Stimulated activated CD8-positive, alpha-beta memory T cell treated with anti-CD3 and anti-CD28 coated beads, Interleukin-15, amount 100 ng/mL, for 24 hours (primary cell): ENCODE results near the gene SLC1A7.

Experiments used
- DNase-seq: peaks from one replicate; pipeline ENCODE4 v3.0.0-alpha.2; 2020; ENCODE audit warnings: low read depth

Gene SLC1A7

DNA sequence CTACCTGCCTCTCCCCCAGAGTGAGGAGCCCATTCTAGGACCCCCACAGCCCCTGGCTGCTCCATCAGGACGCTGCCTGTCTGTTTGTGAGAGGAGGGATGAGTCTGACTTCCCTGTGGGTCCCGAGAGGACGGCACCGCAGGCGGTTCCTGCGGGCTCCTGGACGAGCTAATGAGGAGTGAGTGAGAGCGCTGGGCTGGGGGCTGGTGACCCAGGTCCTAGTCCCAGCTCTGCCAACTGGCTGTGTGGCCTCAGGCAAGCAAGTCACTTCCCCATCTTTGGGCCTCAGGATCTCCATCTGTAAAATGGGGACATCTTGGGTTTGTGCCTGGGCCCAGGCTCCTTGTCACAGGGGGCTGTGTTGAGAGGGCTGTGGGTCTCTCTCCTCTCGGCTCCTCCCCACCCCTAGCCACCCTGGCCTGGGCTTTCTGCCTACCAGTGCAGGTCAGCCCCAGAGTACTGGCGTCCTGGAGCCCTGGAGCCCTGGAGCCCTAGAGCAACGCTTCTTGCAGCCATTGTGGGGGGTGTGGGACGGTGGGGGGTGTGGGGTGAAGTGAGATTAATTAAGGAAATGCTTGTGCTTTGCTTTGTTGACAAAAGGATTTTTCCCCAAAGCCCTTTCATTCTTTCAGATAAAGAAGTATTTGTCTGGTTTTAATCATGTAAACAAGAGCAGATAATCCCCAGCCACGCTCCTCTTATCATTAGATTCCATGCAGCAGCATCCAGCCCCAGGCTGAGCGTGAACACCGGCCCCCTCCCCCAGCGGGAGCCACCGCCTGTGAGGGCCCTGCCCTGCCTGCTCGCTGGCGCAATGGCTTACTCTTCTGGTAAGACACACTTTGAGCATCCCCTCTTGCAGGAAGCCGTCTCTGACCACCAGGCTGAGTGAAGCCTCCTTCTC, 26.8 kb downstream of the SLC1A7 start:
- no peak for DNase-seq

DNA sequence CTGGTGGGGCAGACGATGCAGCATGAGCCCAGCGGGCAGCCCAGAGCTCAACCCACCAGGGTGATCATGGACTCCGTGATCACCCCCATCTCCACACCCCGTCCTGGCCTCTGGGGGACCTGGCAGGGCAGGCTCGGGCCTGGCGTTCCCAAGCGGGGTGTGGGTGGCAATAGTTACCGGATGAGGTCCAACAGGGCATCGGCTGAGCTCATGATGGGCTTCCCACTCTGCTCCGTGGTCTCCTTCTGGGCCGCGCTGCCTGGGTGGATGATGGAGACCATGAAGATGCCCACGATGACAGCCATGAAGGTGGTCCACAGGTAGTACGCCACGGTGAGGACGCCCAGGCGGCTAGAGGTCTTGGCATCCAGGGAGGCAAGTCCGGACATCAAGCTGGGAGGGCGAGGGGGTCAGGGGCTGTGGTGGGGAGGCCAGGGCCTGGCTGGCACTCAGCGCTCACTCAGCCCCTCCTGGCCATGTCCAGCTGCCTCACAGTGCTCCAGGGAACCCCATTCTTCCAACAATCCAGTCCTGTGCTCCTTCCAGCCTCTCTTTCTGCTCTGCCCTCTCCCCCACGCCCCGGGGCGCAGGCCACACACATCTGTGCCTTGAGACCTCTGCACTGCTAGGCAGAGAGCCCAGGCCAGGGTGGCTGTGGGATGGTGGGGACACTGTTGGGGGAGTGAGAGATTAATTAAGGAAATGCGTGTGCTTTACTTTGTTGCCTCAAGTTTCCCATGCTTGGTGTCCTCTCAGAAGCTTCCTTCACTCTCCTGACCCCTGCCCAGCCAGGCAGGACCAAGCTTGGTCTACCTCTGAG, 27.6 kb downstream of the SLC1A7 start:
- no peak for DNase-seq

DNA sequence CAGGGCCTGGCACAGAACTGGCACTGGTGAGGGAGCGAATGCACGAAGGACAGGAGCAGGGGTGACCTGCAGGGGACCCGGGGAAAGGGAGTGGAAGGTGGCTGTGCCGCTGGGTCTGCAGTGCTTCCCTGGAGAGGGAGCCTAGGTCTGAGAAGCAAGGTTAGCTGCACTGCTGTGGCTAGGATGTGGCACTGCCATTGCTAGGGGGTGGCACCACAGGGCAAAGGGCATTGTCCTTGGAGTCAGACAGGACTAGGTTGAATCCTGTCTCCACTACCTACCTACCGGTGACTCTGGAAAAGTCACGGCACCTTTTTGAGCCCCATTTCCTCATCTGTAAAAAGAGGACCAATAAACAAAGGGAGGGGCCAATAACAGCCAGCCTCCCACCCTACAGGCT, 28.3 kb downstream of the SLC1A7 start:
- DNase-seq, result no peak

DNA sequence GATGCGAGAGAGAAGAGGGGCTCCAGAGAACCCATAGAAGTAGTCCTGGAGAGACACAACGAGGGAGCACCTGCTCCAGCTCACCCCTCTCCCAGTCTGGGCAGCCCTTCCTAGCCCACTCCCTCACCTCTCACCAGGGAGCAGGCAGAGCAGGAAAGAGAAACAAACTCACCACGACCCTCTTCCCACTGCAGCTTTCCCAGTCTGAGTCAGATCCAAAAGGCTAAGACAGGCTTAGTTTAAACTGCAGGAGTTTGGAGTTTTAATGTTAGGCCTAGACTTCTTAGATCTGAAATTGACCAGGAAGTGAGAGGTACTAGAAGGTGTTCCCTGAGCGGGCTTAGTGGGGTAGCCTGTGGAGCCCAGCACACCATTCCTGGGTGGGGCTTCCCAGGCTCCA, 29.6 kb downstream of the SLC1A7 start:
- DNase-seq, result no peak

DNA sequence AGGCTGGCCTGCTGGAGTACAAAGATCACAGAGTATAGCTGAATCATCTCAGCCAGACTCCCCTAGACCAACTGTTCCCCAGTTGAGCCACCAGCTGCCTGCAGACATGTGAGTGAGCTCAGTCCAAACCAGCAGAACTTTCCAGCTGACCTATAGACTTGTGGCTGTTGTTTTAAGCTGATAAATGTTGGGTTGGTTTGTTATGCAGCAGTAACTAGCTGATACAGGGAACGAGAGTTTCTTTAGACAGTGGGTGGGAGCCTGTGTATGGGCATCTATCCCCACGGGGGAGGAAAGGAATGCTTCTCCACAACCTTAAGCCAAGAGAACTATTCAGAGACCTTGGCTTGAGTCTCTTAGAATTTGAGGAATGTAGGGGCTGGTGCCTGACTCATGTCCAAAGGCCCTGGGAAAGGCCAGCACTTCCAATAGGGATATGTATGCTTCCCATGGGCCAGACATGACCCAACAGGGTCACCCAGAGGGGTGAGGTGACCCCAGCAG, 30.1 kb downstream of the SLC1A7 start:
- DNase-seq, result no peak

DNA sequence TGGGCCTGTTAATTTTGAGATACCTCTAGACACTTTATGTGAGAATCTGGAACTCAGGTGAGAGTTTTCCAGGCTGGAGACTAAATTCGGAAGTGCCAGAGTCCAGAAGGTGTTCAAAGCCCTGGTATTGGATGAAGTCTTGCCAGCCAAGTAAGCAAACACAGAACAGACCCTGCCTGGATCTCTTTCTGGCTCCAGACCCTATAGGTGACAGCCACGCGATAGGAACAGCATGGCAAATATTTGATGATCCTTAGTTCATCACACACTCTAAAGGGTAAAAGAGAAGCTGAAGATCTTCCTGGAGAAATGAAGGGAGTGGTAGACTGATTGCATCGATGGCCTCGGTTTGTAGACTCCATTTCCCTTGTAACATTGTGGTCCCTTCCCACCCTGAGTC, 30.7 kb downstream of the SLC1A7 start:
- no peak for DNase-seq

DNA sequence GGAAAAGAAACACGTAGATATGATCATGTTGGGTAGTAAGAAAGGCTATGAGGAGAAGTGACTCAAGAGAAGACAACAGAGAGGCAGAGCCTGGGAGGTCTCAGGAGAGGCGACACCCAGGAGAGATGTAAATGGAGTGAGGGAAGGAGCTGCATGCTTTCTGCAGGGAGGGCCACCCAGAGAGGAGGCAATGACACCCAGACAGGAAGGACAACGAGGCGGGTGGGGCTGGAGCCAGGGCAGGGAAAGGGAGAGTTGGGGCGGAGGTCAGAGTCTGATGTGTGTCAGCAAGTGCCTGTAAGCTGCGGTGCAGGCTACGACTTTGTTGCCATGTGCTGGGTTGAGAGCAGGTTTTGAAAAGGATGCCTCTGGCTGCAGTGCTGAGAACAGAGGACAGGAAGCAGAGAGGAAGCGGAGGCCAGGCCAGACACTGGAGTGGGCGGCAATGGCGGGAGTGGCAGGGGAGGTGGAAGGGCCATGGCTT, 31.3 kb downstream of the SLC1A7 start:
- DNase-seq, result no peak

DNA sequence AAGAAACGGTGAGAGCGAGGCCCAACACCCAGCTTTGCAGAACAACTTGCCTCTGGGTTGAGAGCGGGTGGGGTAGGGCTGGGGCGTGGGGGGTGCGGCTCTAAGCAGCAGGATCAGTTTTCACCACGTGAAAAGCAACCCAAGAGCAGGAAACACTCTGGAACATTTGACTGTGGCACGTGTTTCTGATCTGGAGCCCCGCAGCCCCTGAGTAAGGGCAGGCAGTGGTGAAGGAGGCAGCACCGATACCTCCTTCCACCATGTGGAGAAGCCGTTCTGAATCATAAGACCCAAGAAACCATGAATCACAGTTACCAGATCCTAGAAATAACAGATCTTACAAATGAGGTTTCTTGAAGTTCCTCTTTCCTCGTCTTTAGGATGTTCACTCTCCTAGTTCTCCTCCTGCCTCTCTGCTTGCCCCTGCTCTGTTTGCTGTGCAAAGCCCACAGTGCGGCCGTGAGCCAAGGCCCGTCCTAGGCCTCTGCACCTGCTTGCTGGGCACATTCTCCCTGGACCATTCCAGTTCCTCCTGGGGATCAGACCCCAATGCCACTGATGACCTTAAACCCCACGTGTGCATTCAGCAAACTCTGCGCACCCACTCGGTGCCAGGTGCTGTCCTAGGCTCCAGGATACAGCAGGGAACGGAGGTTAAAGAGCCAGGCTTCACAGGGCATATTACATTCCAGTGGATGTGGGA, 31.9 kb downstream of the SLC1A7 start:
- no peak for DNase-seq

DNA sequence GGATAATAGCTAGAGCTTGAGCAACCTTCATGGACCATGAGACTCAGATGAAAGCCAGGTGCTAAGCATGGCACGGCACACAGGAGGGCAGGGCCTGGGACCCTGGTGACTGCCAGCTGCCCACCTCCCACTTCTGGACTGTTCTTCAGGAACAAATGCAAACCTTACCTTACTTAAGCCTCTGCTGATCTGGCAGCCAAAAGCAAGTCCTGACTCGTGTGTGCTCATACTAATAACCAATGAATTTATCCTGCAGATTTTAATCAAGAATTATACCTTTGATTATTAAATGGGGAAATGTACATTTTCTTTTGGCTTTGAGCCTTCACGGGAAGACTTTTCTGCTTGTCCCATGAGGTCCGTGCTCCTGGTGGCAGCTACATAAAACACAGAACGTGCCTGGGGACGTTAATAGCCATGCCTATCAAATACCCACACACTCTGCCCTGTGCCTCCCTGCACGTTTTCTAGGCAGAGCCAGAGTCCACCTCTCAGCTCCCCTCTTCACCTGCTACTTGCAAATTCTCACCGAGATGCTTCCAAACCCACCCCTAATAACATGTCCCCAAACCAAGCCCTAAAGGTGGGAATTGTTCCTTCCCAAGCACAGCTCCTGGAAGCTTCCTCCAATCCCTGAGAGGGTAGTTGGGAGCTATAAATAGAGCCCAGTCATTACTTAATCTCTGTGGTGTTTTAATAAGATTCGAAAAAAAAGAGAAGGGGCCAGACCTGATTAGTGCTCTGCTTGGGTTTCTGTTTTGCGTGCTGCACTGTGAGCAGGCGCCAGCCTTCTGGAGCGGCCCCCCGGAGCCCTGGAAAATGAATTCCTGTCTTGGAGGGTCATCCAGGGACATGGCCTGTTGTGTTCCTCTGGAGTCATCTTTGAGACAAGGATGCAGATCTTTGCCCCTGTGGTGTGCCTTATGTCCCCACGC, 33.5 kb downstream of the SLC1A7 start:
- no peak for DNase-seq

DNA sequence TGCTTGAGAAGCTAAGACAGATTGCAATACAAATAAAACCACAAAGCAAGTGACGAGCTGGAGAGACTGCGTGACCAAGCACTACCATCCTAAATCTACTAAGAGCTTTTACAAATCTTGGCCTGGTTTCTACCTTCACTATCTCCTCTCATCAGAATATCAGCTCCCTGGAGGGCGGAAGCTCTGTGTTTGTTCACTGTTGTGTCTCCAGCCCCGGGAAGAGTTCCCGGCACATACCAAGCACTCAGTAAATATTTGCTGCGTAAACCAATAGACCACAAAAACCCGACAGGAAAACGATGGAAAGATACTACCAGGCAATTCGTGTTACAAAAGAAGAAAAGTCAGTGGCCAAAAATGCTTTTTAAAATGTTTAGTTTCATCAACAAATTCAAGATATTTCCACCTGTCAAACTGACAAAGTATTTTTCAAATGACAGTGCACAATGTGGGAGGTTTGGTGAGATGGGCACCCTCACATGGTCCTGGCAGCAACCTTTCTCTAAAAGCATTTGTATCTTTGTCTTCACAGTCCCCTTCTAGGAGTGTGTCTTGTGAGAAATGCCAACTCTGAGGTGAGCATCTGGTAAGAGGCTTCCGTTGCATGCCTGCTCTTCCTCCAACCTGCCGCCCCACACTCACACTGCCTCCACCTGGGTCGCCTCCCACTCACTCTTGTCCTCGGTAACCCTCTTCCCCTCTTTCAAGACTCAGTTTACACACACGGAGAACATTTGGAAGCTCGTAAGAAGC, 34.7 kb downstream of the SLC1A7 start:
- DNase-seq, result no peak

DNA sequence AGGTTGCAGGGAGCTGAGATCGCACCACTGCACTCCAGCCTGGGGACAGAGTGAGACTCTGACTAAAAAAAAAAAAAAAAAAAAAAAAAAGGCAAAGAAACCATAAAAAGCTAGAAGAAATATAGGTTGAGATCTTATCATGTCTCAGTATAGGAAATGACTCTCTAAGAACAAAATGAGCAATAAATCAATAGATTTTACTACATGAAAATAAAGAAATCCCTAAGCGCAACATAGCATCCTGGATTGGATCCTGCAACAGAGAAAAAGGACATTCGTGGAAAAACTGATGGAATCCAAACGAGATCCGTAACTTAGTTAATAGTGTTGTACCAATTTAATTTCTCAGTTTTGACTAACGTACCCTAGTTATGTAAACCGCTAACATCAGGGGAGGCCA, 35.3 kb downstream of the SLC1A7 start:
- no peak for DNase-seq

DNA sequence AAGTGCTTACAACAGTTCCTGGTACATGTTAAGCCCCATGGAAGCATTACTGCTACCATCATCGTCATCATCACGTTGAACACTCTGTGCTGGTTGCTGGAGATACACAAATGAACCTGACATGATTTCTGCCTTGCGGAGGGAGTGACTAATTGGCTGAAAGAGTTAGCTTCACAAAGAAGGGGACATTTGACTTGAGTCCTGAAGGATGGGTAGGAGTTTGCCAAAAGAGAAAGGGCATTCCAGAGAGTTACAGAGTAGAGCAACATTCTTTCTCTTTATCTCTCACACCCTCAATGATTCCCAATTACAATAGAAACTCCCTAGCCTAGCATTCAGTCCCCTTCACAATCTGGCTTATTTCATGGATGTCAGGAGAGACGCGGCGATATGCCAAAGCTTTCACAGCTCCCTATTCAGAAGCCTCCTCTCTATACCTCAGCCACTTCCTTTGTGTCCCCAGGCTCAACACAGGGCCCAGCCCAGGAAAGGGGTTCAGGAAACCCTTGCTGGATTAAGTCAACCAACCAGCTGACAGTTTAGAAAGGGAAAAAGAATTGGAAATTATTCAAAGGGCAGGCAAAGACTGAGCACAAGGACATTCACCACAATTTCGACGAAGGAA, 38.0 kb downstream of the SLC1A7 start:
- no peak for DNase-seq

DNA sequence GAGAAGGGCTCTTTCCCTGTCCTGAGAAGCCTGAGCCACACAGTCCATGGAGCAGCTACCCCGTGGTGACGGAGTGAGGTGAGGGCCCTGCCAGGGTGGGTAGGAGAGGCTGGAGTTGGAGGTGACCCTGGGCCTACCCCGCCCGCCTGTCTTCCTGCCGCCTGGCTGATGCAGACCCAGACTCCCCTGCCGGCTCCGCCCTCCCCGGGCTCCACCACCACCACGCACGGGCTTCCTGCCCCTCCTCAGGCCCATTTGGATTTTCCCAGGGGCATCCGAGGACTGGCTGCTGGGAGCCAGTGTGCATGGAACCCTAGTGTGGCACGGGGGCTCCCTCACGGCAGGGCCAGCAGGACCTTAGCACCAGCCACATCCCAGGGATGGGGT, 47.9 kb downstream of the SLC1A7 start:
- DNase-seq, result no peak

DNA sequence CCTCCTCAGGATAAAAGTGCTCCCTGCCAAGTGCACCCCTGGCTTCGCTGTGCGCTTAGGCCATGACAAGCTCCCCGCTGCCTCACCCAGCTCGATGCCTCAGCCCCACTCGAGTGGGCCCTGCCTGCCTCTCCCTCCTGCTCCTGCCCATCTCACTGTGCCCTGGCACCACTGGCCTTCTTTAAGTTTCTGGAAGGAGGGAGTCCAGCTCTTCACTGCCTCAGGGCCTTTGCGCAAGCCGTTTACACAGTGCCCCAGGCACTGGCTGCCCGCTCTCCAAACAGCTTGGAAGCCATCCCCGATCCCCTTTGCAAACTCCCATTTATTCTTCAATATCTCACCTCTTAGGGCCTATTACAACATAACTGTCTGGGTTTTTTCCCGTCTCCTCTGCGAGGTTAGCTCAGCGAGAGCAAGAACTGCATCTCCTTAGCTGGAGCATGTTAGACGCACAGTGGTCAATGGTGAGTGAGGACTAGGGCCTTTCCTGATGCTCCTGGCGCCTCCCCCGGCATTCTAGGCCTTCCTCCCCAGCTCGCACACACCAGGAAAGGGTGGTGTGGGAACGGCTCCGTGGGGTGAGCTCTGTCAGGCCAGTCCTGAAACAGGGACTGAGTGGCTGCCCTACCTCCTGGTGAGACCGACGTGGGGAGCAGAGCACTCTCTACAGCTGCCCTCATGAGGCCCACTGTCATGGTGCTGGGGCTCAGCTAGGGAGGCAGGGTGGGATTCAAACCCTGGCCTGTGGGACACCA, 48.5 kb downstream of the SLC1A7 start:
- DNase-seq, result no peak

DNA sequence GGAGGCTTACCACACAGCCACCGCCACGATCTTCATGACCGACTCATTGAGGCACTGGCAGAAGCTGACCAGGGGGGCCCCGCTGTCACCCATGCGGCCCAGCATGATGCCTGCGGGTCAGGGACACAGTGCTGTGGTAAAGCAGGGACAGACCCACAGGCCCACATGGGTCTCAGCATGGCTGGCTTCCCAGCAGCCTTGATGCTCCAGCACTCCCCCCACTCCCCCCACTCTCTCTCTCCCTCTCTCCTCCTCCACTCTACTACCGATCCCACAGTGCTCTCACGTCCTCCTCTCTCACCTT, 49.0 kb downstream of the SLC1A7 start:
- no peak for DNase-seq

DNA sequence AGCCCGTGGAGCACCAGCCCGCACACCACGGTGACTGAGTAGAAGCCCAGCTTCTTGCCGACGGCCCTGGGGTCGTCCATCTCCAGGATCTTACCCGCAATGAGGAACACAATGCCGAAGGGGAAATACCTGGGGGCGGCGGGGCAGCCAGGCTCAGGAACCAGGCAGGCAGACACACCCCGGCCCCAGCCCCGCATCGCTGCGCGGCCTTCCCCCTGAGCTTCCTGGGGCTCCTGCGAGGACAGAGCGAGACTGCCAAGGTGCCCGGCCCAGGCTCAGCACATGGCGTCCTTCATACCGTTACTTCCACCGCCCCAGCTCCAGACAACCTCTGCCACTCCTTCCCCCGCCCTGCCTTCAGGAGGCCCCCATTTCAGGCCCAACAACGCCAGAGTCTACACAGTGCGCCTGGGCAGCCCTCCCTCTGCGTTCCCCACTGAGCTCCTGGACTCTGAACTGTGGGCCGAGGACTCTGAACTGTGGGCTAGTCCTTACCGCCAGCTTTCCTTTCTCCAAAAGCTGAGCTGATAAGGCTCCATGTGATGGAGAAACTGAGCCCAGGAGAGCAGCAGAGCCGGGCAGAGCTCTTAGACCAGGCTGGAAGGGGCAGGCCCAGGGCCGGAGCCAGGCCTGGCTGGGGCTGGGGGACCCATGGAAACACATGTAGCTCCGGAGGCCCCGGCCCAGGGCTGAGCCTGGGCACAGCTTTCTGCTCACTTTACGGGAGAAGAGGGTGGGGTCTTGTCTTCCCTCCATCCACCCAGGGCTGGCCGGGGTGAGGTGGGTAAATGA, 49.6 kb downstream of the SLC1A7 start:
- DNase-seq, result no peak

DNA sequence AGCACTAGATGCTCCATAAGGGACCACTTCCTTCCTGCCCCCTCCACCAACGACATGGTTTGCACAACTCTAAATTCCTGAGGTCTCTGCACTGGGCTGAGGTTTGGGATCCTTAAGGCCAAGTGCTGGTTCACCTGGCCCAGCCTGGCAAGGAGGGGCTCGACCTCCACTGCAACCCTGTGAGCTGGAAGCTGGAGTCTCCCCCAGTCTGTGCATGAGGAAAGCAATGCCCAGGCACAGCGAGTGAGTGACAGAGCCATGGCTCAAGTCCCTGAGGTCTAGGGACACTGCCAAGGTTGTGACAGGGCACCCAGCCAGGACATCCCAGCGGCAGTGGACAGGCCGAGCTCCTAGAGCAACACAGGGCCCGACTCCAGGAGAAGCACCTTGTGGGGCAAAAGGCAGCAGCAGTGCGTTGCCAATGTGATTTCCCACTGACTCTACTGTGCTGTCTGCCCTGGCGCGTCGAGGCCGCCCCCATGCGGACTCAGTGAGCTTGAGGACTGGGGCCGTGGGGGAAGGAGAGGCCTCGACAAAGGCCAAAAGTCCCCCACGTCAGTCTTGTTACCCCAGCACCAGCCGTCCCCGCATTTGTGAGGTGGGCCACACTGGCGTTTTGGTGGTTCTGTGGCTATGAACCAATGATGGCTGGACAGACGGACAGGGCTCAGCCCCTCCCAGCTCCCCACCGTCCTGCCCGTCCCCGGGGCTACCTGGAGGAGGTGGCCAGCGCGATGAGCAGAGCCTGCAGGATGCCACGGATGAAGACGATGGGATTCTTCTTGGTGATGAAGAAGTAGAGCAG, 50.4 kb downstream of the SLC1A7 start:
- no peak for DNase-seq
